GM18520 (cell line): ENCODE data around the gene ERC2.
"Not testable (repeated sequence)": the region's sequence is repeated elsewhere in the genome, so short reads cannot be mapped to it uniquely, and the experiment has no call there.

Source experiments
- ATAC-seq: cut with Tn5 transposase; IDR thresholded peaks from one replicate; pipeline ENCODE4 v1.9.1; 2021; ENCODE audit not compliant: unreplicated experiment

The ERC2 gene

GRCh38 chr3:56468184-56469106 is at the start of gene ERC2:
ERC2 (minus strand) TSS chr3:56468467.
- no peak for ATAC-seq

- ATAC-seq, result no peak
Measured at GRCh38 chr3:56502738-56503137, 34.5 kb upstream of the ERC2 start.

GRCh38 chr3:56496376-56496775 is 28.1 kb upstream of the ERC2 start:
- ATAC-seq, result not testable (repeated sequence)

GRCh38 chr3:56494679-56495322 is 26.5 kb upstream of the ERC2 start:
- peak; percentile 82 for ATAC-seq

GRCh38 chr3:56491566-56491965 is 23.3 kb upstream of the ERC2 start:
- no peak for ATAC-seq

GRCh38 chr3:56488812-56489600 is 20.7 kb upstream of the ERC2 start:
- no peak for ATAC-seq

- no peak for ATAC-seq
Measured at GRCh38 chr3:56484525-56485032, 16.3 kb upstream of the ERC2 start.

GRCh38 chr3:56484122-56484521 is 15.9 kb upstream of the ERC2 start:
- no peak for ATAC-seq

- ATAC-seq, result no peak
Measured at GRCh38 chr3:56477646-56478045, 9.4 kb upstream of the ERC2 start.

- no peak for ATAC-seq
Measured at GRCh38 chr3:56476771-56477170, 8.5 kb upstream of the ERC2 start.

- no peak for ATAC-seq
Measured at GRCh38 chr3:56471771-56472170, 3.5 kb upstream of the ERC2 start.

GRCh38 chr3:56469141-56469540 is 874 bp upstream of the ERC2 start:
- ATAC-seq, result no peak

- no peak for ATAC-seq
Measured at GRCh38 chr3:56467801-56468183, 475 bp downstream of the ERC2 start.

GRCh38 chr3:56467108-56467507 is 1.2 kb downstream of the ERC2 start:
- ATAC-seq, result no peak

GRCh38 chr3:56459719-56460118 is 8.5 kb downstream of the ERC2 start:
- no peak for ATAC-seq

- no peak for ATAC-seq
Measured at GRCh38 chr3:56459104-56459496, 9.2 kb downstream of the ERC2 start.

GRCh38 chr3:56458496-56459103 is 9.7 kb downstream of the ERC2 start:
- no peak for ATAC-seq

- ATAC-seq, result no peak
Measured at GRCh38 chr3:56456117-56456516, 12.2 kb downstream of the ERC2 start.

- ATAC-seq, result no peak
Measured at GRCh38 chr3:56453011-56453410, 15.3 kb downstream of the ERC2 start.

GRCh38 chr3:56452085-56452484 is 16.2 kb downstream of the ERC2 start:
- ATAC-seq, result no peak

- no peak for ATAC-seq
Measured at GRCh38 chr3:56443372-56443771, 24.9 kb downstream of the ERC2 start.
